GM12878 (cell line): ENCODE results near the gene RAPGEF1. TPM values are rescaled to one million over a fixed set of nuclear protein-coding genes. Genes with fewer than 3 reads are reported as not detected.
"Not testable (repeated sequence)": the region's sequence is repeated elsewhere in the genome, so short reads cannot be mapped to it uniquely, and the experiment has no call there.

Source experiments
- ATAC-seq: fragments of 200-7000 bp; cut with Tn5 transposase; 3 replicates; pipeline ENCODE4 v1.9.1; 2020; ENCODE audit warnings: mild to moderate bottlenecking, moderate library complexity
- BruUV-seq: library from RNA; stranded (reverse); fragments of 400-500 nt; replicated peaks from 2 replicates; lab custom pipeline; 2021; lab: Mats Ljungman, UMichigan
- CTCF ChIA-PET: fragments of 300-600 bp; sonication (Branson Sonifier 250); formaldehyde crosslinking; extraction: SDS; loops from one replicate; lab custom pipeline; 2021; ENCODE audit warnings: inconsistent platforms; lab: Yijun Ruan, JAX
- POLR2A ChIA-PET: fragments of 350-600 bp; formaldehyde crosslinking; extraction: SDS; loops from one replicate; lab custom pipeline; 2021; ENCODE audit warnings: inconsistent platforms; lab: Charles Lee
- RAD21 ChIA-PET: fragments of 300-600 bp; sonication (Branson Sonifier 250); formaldehyde crosslinking; loops from one replicate; lab custom pipeline; 2023; ENCODE audit warnings: antibody characterized with exemption; ENCODE audit not compliant: unreplicated experiment; lab: Charles Lee
- SMC1A ChIA-PET: fragments of 300-600 bp; sonication (Branson Sonifier 250); formaldehyde crosslinking; loops from one replicate; lab custom pipeline; 2023; ENCODE audit not compliant: unreplicated experiment, uncharacterized antibody; lab: Charles Lee
- DNase-seq: peaks from one replicate; pipeline ENCODE4 v3.0.0-alpha.2; 2011; ENCODE audit warnings: low read depth, low spot score
- FAIRE-seq: peaks from 3 replicates; lab custom pipeline; 2011; peaks lifted over from hg19 to GRCh38; lab: Jason Lieb, UNC
- H2AFZ ChIP-seq: 2 replicates; pipeline ENCODE4 v1.6.0; 2011; ENCODE audit warnings: low read depth, low read length, control low read depth; ENCODE audit not compliant: control insufficient read depth
- H3K27ac ChIP-seq: 2 replicates; pipeline ENCODE4 v1.5.1; 2011; ENCODE audit warnings: control low read depth; ENCODE audit not compliant: control insufficient read depth, insufficient read depth
- H3K27me3 ChIP-seq, 2 experiments: replicated peaks in 1 of 2; 2 replicates each; pipeline versions ENCODE4 v1.6.0 to v1.6.1; 2011; ENCODE audit warnings: low read length in 1 of 2; ENCODE audit not compliant: control insufficient read depth in 2 of 2, insufficient read depth in 2 of 2
- H3K36me3 ChIP-seq, 2 experiments: 2 replicates each; pipeline ENCODE4 v1.5.1; 2011; ENCODE audit warnings: low read length in 1 of 2; ENCODE audit not compliant: control insufficient read depth in 2 of 2, insufficient read depth in 2 of 2
- H3K4me1 ChIP-seq: 2 replicates; pipeline ENCODE4 v1.6.1; 2011; ENCODE audit warnings: mild to moderate bottlenecking, low read length, moderate library complexity, mixed read lengths; ENCODE audit not compliant: control insufficient read depth, insufficient read depth
- H3K4me2 ChIP-seq: 2 replicates; pipeline ENCODE4 v1.6.0; 2011; ENCODE audit warnings: control low read depth; ENCODE audit not compliant: control insufficient read depth, insufficient read depth
- H3K4me3 ChIP-seq: fragments of 200-600 bp; sonication (generic); 2 replicates; pipeline ENCODE4 v1.5.1; 2016
- H3K79me2 ChIP-seq: 2 replicates; pipeline ENCODE4 v1.6.0; 2011; ENCODE audit warnings: low read length; ENCODE audit not compliant: control insufficient read depth, insufficient read depth
- H3K9ac ChIP-seq: 2 replicates; pipeline ENCODE4 v1.8.0; 2011; ENCODE audit warnings: low read length, control low read depth, mixed read lengths; ENCODE audit not compliant: control insufficient read depth, insufficient read depth
- H3K9me3 ChIP-seq: replicated peaks from 3 replicates; pipeline ENCODE4 v1.5.1; 2011; ENCODE audit warnings: mild to moderate bottlenecking, low read length; ENCODE audit not compliant: control insufficient read depth, insufficient read depth
- H4K20me1 ChIP-seq: 2 replicates; pipeline ENCODE4 v1.6.0; 2011; ENCODE audit not compliant: control insufficient read depth, insufficient read depth
- MYB ChIP-seq: fragments of 150-350 bp; IDR thresholded peaks from 2 replicates; pipeline ENCODE4 v1.6.1; 2014; ENCODE audit warnings: mild to moderate bottlenecking, low read depth, low read length, borderline replicate concordance
- PBX3 ChIP-seq: IDR thresholded peaks from 2 replicates; pipeline ENCODE4 v1.6.1; 2011; ENCODE audit warnings: mild to moderate bottlenecking, low read depth, low read length, moderate library complexity; ENCODE audit not compliant: insufficient replicate concordance
- WGBS: methylation state at CpG from one replicate; pipeline ENCODE4 v1.1.6; 2016; ENCODE audit warnings: low lambda C conversion rate; ENCODE audit not compliant: insufficient replicate concordance, insufficient coverage; ENCODE audit errors: missing lambda C conversion rate; 5-methylcytosine and 5-hydroxymethylcytosine counted together
- in situ Hi-C: fragments of 300-500 bp; cut with MboI; formaldehyde crosslinking; loops from 9 replicates; pipeline ENCODE4 v1.14.3; 2018; ENCODE audit warnings: mixed read lengths
- intact Hi-C: fragments of 100-400 bp; cut with micrococcal nuclease; formaldehyde crosslinking; loops from one replicate; pipeline ENCODE4 v1.14.2; 2022; ENCODE audit not compliant: unreplicated experiment
- polyA plus RNA-seq, 11 experiments: library from polyadenylated mRNA; depleted of rRNA in 4 of 11; unstranded in 6 of 11; stranded (reverse) in 5 of 11; fragments of >200 nt; fragmentation: Nextera tagmentation in 4 of 11; fragmentation: Illumina TruSeq in 1 of 11; extraction: Ambion mirVana in 4 of 11; extraction: Trizol in 1 of 11; gene quantifications; 1 replicate in 1 of 11; 2 replicates in 10 of 11; pipeline versions ENCODE4 v1.2.1 to v1.2.3, GENCODE V29; 2011 to 2016; ENCODE audit warnings: inconsistent platforms in 2 of 11, missing spikeins in 2 of 11, low read depth in 1 of 11
- total RNA-seq, 4 experiments: library from RNA; depleted of rRNA in 3 of 4; stranded (reverse); fragments of >200 nt in 3 of 4; fragmentation: Illumina TruSeq in 1 of 4; extraction: Trizol in 1 of 4; gene quantifications; 2 replicates each; pipeline versions ENCODE4 v1.2.1 to v1.2.3, GENCODE V29; 2013 to 2021

Gene RAPGEF1
- total and polyA plus RNA-seq, 10 of the 15 experiments (the other 5 are each of a cell fraction or from before 2014, with no cell fraction given): 0.42 to 113 (median 45.9) TPM

- ChIA-PET POLR2A (no interaction called here), RAD21 (interaction anchor here (0.5 kb wide), 1 partner anchor 576 kb away, joined by 3 read pairs; no protein-coding TSS in a partner anchor)
- Histone ChIP-seq H3K36me3 (no peaks in the 10 kb centered on the region), H3K9me3 (no peaks in the 10 kb centered on the region), H2AFZ (no peak overlapping the region), H3K79me2 (no peaks in the 10 kb centered on the region), H3K4me2 (no peak overlapping the region), H3K4me3 (no peak overlapping the region)
- no peak for ATAC-seq
- intact Hi-C loops: loop anchor here (1.0 kb wide), 1 partner anchor 487 kb away; no protein-coding TSS in a partner anchor
- no TSS peak for BruUV-seq
- TF ChIP-seq PBX3: no peak
- TF ChIP-seq MYB: no peak
- TF ChIP-seq, all 136 proteins: peak for 0
- WGBS: 52% methylated on average over 6 of the region's 6 CpGs
- H3K4me1 ChIP-seq: no peaks in the 10 kb centered on the region
- H3K9ac ChIP-seq: no peak overlapping the region
- H4K20me1 ChIP-seq: no peaks in the 10 kb centered on the region
- no peaks in the 10 kb centered on the region; a peak in 2 of 4 replicates for H3K27me3 ChIP-seq
- ChIA-PET SMC1A (no interaction called here), CTCF (interaction anchor here (1.4 kb wide), 1 partner anchor 12 kb away, joined by 5 read pairs; no protein-coding TSS in a partner anchor)
- DNase-seq (no peak), FAIRE-seq (no peak)
- in situ Hi-C loops: no loop called here
- H3K27ac ChIP-seq: no peak overlapping the region
Observed at GRCh38 chr9:131754846-131755245, 15.0 kb upstream of the RAPGEF1 start.

GRCh38 chr9:131753751-131754150 is 13.9 kb upstream of the RAPGEF1 start:
- CTCF ChIA-PET, ATAC-seq, in situ Hi-C loops, H3K79me2 ChIP-seq, H3K4me2 ChIP-seq, FAIRE-seq, H3K4me3 ChIP-seq, BruUV-seq, intact Hi-C loops, RAD21 ChIA-PET, H3K27me3 ChIP-seq, H2AFZ ChIP-seq, DNase-seq, POLR2A ChIA-PET, H3K9ac ChIP-seq, H3K4me1 ChIP-seq, H3K27ac ChIP-seq, H3K9me3 ChIP-seq, H3K36me3 ChIP-seq, H4K20me1 ChIP-seq: not testable (repeated sequence)
- SMC1A ChIA-PET: interaction anchor here (1.0 kb wide), 1 partner anchor 10 kb away, joined by 4 read pairs; no protein-coding TSS in a partner anchor
- 69% methylated on average over 9 of the region's 9 CpGs for WGBS
